Upper lobe of left lung (tissue), 6 donors: ENCODE results near the gene PARD6A. TPM values are rescaled to one million over a fixed set of nuclear protein-coding genes. Genes with fewer than 3 reads are reported as not detected.

Experiments
- ATAC-seq, 2 donors: fragments of 200-7000 bp; cut with Tn5 transposase; one replicate each; pipeline ENCODE4 v1.9.1; 2022; ENCODE audit warnings: mild to moderate bottlenecking in 2 of 2, moderate library complexity in 2 of 2; ENCODE audit not compliant: low FRiP score in 2 of 2
- DNase-seq, 2 donors: peaks; one replicate each; pipeline ENCODE4 v3.0.0-alpha.2; 2019 to 2020
- H3K27ac ChIP-seq, 4 donors: fragments of 200-600 bp; sonication (generic); one replicate each; pipeline ENCODE4 v1.5.1; 2016 to 2019
- H3K27me3 ChIP-seq, 4 donors: fragments of 200-600 bp; sonication (generic); one replicate each; pipeline ENCODE4 v1.5.1; 2017 to 2019
- H3K36me3 ChIP-seq, 4 donors: fragments of 200-600 bp; sonication (generic); one replicate each; pipeline ENCODE4 v1.5.1; 2016 to 2019
- H3K4me1 ChIP-seq, 4 donors: fragments of 200-600 bp; sonication (generic); one replicate each; pipeline ENCODE4 v1.5.1; 2018 to 2019
- H3K4me3 ChIP-seq, 4 donors: fragments of 200-600 bp; sonication (generic); one replicate each; pipeline ENCODE4 v1.5.1; 2017 to 2019; ENCODE audit warnings: mild to moderate bottlenecking in 2 of 4, moderate library complexity in 1 of 4
- H3K9me3 ChIP-seq, 4 donors: fragments of 200-600 bp; sonication (generic); one replicate each; pipeline ENCODE4 v1.5.1; 2018 to 2019
- EP300 ChIP-seq, 4 donors: sonication (generic); formaldehyde crosslinking; IDR thresholded peaks; one replicate each; pipeline ENCODE4 v1.5.1; 2017; ENCODE audit warnings: antibody characterized with exemption in 4 of 4, control low read depth in 2 of 4
- POLR2A ChIP-seq, 4 donors: fragments of 450-650 bp; IDR thresholded peaks; one replicate each; pipeline ENCODE4 v1.5.1; 2016 to 2017; ENCODE audit warnings: antibody characterized with exemption in 4 of 4, mild to moderate bottlenecking in 2 of 4
- POLR2AphosphoS5 ChIP-seq, 2 donors: sonication (generic); formaldehyde crosslinking; IDR thresholded peaks; one replicate each; pipeline ENCODE4 v1.5.1; 2017; ENCODE audit warnings: antibody characterized with exemption in 2 of 2
- WGBS, 2 donors: methylation state at CpG; one replicate each; pipeline ENCODE4 v1.1.5; 2017 to 2018; 5-methylcytosine and 5-hydroxymethylcytosine counted together
- total RNA-seq, 6 donors: library from RNA; depleted of rRNA in 4 of 6; stranded (reverse); fragments of >200 nt in 4 of 6; gene quantifications; one replicate each; pipeline versions ENCODE4 v1.1.0 to v1.2.1, GENCODE V29; 2016 to 2021
- TF ChIP-seq, protein P1 (sequence below), 6 experiments: fragments of 450-650 bp in 4 of 6; fragments of 200-600 bp in 2 of 6; sonication (generic) in 2 of 6; IDR thresholded peaks; one replicate each; pipeline ENCODE4 v1.5.1; 2016 to 2019; ENCODE audit warnings: antibody characterized with exemption in 6 of 6
- donor health status: DM: no; HTN: no; CAD: no; lungs with moderate emphysema.
- donor health status: DM: no; HTN: yes; CAD: no; lungs with severe emphysema.

The PARD6A gene
- total RNA-seq, 6 donors from 2014 or later = 2.1 to 9.3 (median 6.6) TPM

DNA sequence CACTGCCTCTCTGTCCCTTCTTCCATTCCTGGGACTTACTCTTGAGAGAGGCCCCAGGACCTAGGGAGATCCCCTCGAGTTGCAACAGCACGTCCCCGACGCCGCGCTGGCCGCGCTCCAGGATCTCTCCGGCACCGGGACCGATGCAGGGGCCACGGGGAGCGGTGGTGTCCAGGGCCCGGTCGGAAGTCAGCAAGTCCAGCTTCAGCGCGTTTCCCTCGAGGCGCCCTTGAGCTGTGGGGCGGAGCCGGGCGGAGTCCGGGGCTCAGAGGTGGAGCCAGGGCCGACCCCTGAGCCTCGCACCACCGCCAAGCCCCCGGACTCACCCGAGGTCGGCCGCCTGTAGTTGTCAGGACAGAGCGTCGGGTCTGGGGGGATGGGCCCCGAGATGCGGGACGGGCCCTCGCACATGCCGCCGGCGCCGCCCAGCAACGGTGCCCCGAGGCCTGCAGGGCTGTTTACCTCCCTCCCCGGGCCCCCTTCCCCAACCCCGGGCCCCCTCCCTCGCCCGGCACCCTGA lies 5.3 kb downstream of the PARD6A start:
- Histone ChIP-seq H3K4me1 (peaks cover 32 to 40% (median 34%) of the 10 kb centered on the region in 4 donors), H3K27ac (peak overlapping the region; percentile 85 to 97 (median 95)), H3K27me3 (no peaks in the 10 kb centered on the region), H3K36me3 (peaks cover 0 to 21% (median 11%) of the 10 kb centered on the region in 4 donors), H3K9me3 (no peaks in the 10 kb centered on the region), H3K4me3 (peak overlapping the region; percentile 87 to 98 (median 94))
- WGBS, 2 donors = 0 to 1% methylated on average over 5 to 14 of the region's 46 CpGs
- ATAC-seq (peak in 1 of 2 donors; percentile 33), DNase-seq (peak; percentile 62 to 94)
- TF ChIP-seq EP300 (IDR thresholded peaks at IDR 0.05) (no peak), POLR2A (IDR thresholded peaks at IDR 0.05) (no peak), POLR2AphosphoS5 (IDR thresholded peaks at IDR 0.05) (no peak)
- TF ChIP-seq, protein P1, sequence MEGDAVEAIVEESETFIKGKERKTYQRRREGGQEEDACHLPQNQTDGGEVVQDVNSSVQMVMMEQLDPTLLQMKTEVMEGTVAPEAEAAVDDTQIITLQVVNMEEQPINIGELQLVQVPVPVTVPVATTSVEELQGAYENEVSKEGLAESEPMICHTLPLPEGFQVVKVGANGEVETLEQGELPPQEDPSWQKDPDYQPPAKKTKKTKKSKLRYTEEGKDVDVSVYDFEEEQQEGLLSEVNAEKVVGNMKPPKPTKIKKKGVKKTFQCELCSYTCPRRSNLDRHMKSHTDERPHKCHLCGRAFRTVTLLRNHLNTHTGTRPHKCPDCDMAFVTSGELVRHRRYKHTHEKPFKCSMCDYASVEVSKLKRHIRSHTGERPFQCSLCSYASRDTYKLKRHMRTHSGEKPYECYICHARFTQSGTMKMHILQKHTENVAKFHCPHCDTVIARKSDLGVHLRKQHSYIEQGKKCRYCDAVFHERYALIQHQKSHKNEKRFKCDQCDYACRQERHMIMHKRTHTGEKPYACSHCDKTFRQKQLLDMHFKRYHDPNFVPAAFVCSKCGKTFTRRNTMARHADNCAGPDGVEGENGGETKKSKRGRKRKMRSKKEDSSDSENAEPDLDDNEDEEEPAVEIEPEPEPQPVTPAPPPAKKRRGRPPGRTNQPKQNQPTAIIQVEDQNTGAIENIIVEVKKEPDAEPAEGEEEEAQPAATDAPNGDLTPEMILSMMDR (IDR thresholded peaks at IDR 0.05) = no peak

GRCh38 chr16:67666559-67667452 lies 6.0 kb downstream of the PARD6A start, which contains the start of the genes C16orf86 and ENKD1:
Gene C16orf86, plus strand, starts transcription at chr16:67666814. Its CDS starts 157 bp downstream, at chr16:67666971.
Gene ENKD1, minus strand, starts transcription at chr16:67666750. Its CDS starts 308 bp downstream, at chr16:67666442.
- no peak for TF ChIP-seq EP300 (IDR thresholded peaks at IDR 0.05)
- peak in 1 of 4 donors; percentile 32 for TF ChIP-seq POLR2A (IDR thresholded peaks at IDR 0.05)
- TF ChIP-seq, protein P1 (IDR thresholded peaks at IDR 0.05) = peak in 1 of 6 experiments; percentile 14
- peak; percentile 67 for TF ChIP-seq POLR2AphosphoS5 (IDR thresholded peaks at IDR 0.05)
- no peaks in the 10 kb centered on the region for H3K9me3 ChIP-seq
- H3K27ac ChIP-seq = peak within 1 kb of the TSS; percentile 85 to 97 (median 95)
- ATAC-seq (peak; percentile 56 to 91), DNase-seq (peak; percentile 93 to 96)
- 0 to 5% methylated on average over 11 to 35 of the region's 78 CpGs for WGBS, 2 donors
- peaks cover 25 to 33% (median 28%) of the 10 kb centered on the region in 4 donors for H3K4me1 ChIP-seq
- H3K4me3 ChIP-seq = peak within 1 kb of the TSS; percentile 87 to 98 (median 94)
- no peaks in the 10 kb centered on the region for H3K27me3 ChIP-seq
- H3K36me3 ChIP-seq = peaks cover 0 to 21% (median 11%) of the 10 kb centered on the region in 4 donors

DNA sequence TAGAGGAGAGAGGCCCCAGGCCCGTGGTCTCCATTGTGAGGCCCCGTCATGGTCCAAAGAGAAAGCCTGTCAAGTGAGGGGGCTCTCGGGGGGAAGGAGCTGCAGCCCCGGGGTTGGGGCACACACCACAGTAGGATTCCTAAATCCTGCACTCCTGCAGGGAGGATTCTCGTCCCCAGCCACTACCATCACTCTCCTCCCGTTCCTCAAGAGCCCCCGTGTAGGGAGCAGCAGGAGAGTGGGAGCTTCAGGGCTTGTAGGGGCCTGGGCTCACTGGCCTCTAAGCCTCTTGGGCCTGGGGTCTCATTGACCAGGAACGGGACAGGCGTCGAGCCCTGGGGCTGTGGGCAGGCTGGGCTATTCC lies 6.7 kb downstream of the PARD6A start:
- H3K27me3 ChIP-seq = no peaks in the 10 kb centered on the region
- peaks cover 29 to 39% (median 33%) of the 10 kb centered on the region in 4 donors for H3K4me1 ChIP-seq
- no peaks in the 10 kb centered on the region for H3K9me3 ChIP-seq
- ATAC-seq = peak in 1 of 2 donors; percentile 0
- TF ChIP-seq, protein P1 (IDR thresholded peaks at IDR 0.05) = no peak
- TF ChIP-seq POLR2AphosphoS5 (IDR thresholded peaks at IDR 0.05) (no peak), POLR2A (IDR thresholded peaks at IDR 0.05) (no peak), EP300 (IDR thresholded peaks at IDR 0.05) (no peak)
- peak overlapping the region; percentile 85 to 97 (median 95) for H3K27ac ChIP-seq
- 47 to 76% methylated on average over 3 to 10 of the region's 10 CpGs for WGBS, 2 donors
- H3K36me3 ChIP-seq = peaks cover 0 to 18% (median 10%) of the 10 kb centered on the region in 4 donors
- DNase-seq = no peak
- H3K4me3 ChIP-seq = peak overlapping the region in 3 of 4 donors; percentile 92 to 98 (median 95)

DNA sequence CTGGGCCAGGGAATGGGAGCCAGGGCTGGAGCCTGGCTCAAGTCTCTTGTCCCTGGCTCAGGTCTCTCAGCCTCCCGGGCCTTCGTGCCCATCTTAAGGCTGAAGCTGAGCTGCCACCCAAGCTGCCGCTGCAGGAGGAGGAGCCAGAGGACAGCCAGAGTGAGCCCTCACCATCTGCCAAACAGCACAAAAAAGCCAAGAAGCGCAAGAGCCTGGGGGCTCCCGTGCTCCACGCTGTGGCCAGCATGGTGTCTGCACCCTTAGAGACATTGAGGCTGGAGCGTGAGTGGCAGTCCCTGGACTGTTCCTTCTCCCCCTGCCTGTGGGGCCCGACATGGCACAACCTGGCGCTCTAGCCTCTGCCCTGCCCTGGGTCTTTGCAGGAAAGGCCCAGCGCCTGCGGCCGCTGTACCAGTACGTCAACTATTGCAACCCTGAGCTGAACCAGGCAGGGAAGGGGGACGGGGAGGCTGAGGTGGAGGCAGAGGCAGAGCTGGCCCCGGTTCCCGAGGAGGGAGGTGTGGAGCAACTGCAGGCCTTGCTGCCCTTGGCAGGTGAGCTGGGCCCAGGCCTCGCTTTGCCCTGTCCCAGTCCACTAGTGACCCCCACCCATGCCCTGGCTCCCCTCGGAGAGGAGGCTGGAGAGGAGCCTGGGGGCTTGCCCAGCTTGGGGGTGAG lies 7.2 kb downstream of the PARD6A start:
- Histone ChIP-seq H3K27ac (peak overlapping the region; percentile 85 to 97 (median 95)), H3K36me3 (peaks cover 0 to 13% (median 6%) of the 10 kb centered on the region in 4 donors), H3K9me3 (no peaks in the 10 kb centered on the region), H3K27me3 (no peaks in the 10 kb centered on the region), H3K4me1 (peaks cover 34 to 44% (median 36%) of the 10 kb centered on the region in 4 donors), H3K4me3 (peak overlapping the region in 3 of 4 donors; percentile 92 to 98 (median 95))
- ATAC-seq (peak; percentile 87 to 92), DNase-seq (peak; percentile 86 to 90)
- TF ChIP-seq POLR2AphosphoS5 (IDR thresholded peaks at IDR 0.05) = peak; percentile 29 to 61
- TF ChIP-seq EP300 (IDR thresholded peaks at IDR 0.05) = no peak
- TF ChIP-seq, protein P1 (IDR thresholded peaks at IDR 0.05) = peak; percentile 84 to 97 (median 94)
- no peak for TF ChIP-seq POLR2A (IDR thresholded peaks at IDR 0.05)
- 3 to 35% methylated on average over 5 to 16 of the region's 18 CpGs for WGBS, 2 donors
